Erythroblast (primary cell): ENCODE data around the gene ZNF593OS.

Source experiments
- DNase-seq, 2 experiments: peaks; one replicate each; lab custom pipeline; 2025; lab: John Stamatoyannopoulos, UW
- GATA1 ChIP-seq: IDR thresholded peaks from 2 replicates; pipeline ENCODE4 v1.6.1; 2011; ENCODE audit warnings: low read depth, mild to moderate bottlenecking, control low read depth, low read length, moderate library complexity
- POLR2A ChIP-seq: IDR thresholded peaks from 2 replicates; pipeline ENCODE4 v1.6.1; 2011; ENCODE audit warnings: mild to moderate bottlenecking, low read length

ZNF593OS gene

GRCh38 chr1:26132834-26133167, 38.8 kb downstream of the ZNF593OS start:
- no peak for TF ChIP-seq GATA1
- TF ChIP-seq POLR2A, result no peak

GRCh38 chr1:26132128-26132833, 39.4 kb downstream of the ZNF593OS start:
- no peak for TF ChIP-seq GATA1
- TF ChIP-seq POLR2A, result no peak
- DNase-seq, result peak in 1 of 2 experiments; percentile 36

More at GRCh38 chr1:26132834-26133167, 38.8 kb downstream of the ZNF593OS start:
- no peak for DNase-seq

- DNase-seq, result no peak
- TF ChIP-seq POLR2A (no peak), GATA1 (no peak)
These were observed 40.9 kb downstream of the ZNF593OS start for GRCh38 chr1:26130695-26131094.

- no peak for TF ChIP-seq GATA1
- no peak for TF ChIP-seq POLR2A
- no peak for DNase-seq
These were observed 41.9 kb downstream of the ZNF593OS start for GRCh38 chr1:26129778-26130177.

GRCh38 chr1:26127235-26128163, 44.1 kb downstream of the ZNF593OS start:
- DNase-seq, result peak in 1 of 2 experiments; percentile 78
- TF ChIP-seq GATA1 (no peak), POLR2A (peak; percentile 76)

GRCh38 chr1:26126321-26127084, 45.1 kb downstream of the ZNF593OS start:
- peak; percentile 95 to 99 for DNase-seq
- TF ChIP-seq GATA1 (no peak), POLR2A (peak; percentile 96)

- TF ChIP-seq GATA1, result no peak
- no peak for TF ChIP-seq POLR2A
- no peak for DNase-seq
These were observed 45.7 kb downstream of the ZNF593OS start for GRCh38 chr1:26125946-26126320.

GRCh38 chr1:26125382-26125781, 46.2 kb downstream of the ZNF593OS start:
- TF ChIP-seq POLR2A, result no peak
- TF ChIP-seq GATA1, result no peak
- DNase-seq, result peak in 1 of 2 experiments; percentile 75

GRCh38 chr1:26124418-26125331, 47.0 kb downstream of the ZNF593OS start:
- peak in 1 of 2 experiments; percentile 72 for DNase-seq
- TF ChIP-seq POLR2A (no peak), GATA1 (no peak)

- TF ChIP-seq GATA1 (peak; percentile 19), POLR2A (peak; percentile 65)
- peak; percentile 93 for DNase-seq
These were observed 48.4 kb downstream of the ZNF593OS start for GRCh38 chr1:26122988-26123973.

GRCh38 chr1:26121854-26122773, 49.5 kb downstream of the ZNF593OS start:
- TF ChIP-seq GATA1 (no peak), POLR2A (no peak)
- DNase-seq, result peak; percentile 89
